ENCODE data around the gene PLPPR1.

PLPPR1 gene

DNA sequence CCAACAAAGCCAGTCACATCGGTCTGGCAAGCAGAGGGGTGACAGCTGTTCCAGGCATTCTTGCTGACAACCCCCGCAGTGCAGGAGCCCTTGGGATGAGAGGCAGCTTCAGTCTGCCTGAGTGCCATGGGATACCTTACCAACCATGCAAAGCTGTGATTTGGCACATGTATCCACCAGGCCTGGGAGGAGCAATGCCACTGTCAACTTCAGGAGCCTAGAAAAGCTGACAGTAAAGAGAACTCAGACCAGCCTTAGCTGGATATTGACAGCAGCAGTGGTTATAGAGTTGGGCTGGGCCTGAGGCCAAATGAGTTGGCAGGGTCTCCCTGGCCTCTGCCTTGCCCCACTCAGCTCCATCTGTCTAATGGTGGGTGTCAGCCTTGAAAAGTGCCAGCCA is 10.1 kb upstream of the PLPPR1 start:
- ATAC-seq = no peak
- no peak for TF ChIP-seq ZC3H10 (CRISPR knock-in tag; IDR thresholded peaks at IDR 0.05)
- TF ChIP-seq CREB5 (CRISPR knock-in tag; IDR thresholded peaks at IDR 0.05; ENCODE audit: low read depth) = no peak
- no peak for TF ChIP-seq GLIS3 (CRISPR knock-in tag; IDR thresholded peaks at IDR 0.05)
- TF ChIP-seq, protein P1, sequence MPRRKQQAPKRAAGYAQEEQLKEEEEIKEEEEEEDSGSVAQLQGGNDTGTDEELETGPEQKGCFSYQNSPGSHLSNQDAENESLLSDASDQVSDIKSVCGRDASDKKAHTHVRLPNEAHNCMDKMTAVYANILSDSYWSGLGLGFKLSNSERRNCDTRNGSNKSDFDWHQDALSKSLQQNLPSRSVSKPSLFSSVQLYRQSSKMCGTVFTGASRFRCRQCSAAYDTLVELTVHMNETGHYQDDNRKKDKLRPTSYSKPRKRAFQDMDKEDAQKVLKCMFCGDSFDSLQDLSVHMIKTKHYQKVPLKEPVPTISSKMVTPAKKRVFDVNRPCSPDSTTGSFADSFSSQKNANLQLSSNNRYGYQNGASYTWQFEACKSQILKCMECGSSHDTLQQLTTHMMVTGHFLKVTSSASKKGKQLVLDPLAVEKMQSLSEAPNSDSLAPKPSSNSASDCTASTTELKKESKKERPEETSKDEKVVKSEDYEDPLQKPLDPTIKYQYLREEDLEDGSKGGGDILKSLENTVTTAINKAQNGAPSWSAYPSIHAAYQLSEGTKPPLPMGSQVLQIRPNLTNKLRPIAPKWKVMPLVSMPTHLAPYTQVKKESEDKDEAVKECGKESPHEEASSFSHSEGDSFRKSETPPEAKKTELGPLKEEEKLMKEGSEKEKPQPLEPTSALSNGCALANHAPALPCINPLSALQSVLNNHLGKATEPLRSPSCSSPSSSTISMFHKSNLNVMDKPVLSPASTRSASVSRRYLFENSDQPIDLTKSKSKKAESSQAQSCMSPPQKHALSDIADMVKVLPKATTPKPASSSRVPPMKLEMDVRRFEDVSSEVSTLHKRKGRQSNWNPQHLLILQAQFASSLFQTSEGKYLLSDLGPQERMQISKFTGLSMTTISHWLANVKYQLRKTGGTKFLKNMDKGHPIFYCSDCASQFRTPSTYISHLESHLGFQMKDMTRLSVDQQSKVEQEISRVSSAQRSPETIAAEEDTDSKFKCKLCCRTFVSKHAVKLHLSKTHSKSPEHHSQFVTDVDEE (CRISPR knock-in tag; IDR thresholded peaks at IDR 0.05) = no peak
- no peak for TF ChIP-seq CSDC2 (CRISPR knock-in tag; IDR thresholded peaks at IDR 0.05)
- TF ChIP-seq SNAI2 (CRISPR knock-in tag; IDR thresholded peaks at IDR 0.05) = no peak
- TF ChIP-seq, protein P2, sequence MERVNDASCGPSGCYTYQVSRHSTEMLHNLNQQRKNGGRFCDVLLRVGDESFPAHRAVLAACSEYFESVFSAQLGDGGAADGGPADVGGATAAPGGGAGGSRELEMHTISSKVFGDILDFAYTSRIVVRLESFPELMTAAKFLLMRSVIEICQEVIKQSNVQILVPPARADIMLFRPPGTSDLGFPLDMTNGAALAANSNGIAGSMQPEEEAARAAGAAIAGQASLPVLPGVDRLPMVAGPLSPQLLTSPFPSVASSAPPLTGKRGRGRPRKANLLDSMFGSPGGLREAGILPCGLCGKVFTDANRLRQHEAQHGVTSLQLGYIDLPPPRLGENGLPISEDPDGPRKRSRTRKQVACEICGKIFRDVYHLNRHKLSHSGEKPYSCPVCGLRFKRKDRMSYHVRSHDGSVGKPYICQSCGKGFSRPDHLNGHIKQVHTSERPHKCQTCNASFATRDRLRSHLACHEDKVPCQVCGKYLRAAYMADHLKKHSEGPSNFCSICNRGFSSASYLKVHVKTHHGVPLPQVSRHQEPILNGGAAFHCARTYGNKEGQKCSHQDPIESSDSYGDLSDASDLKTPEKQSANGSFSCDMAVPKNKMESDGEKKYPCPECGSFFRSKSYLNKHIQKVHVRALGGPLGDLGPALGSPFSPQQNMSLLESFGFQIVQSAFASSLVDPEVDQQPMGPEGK (CRISPR knock-in tag; IDR thresholded peaks at IDR 0.05; ENCODE audit: borderline replicate concordance) = no peak
- TF ChIP-seq ZNF565 (CRISPR knock-in tag; conservative IDR thresholded peaks at IDR 0.05; ENCODE audit: low read depth) = no peak
- no peak for TF ChIP-seq ZNF70 (CRISPR knock-in tag; IDR thresholded peaks at IDR 0.05)
- no peak for TF ChIP-seq TOX (CRISPR knock-in tag; IDR thresholded peaks at IDR 0.05; ENCODE audit: borderline replicate concordance)
- TF ChIP-seq POU6F1 (CRISPR knock-in tag; IDR thresholded peaks at IDR 0.05; ENCODE audit: borderline replicate concordance, low read depth) = no peak
- no peak for TF ChIP-seq ZFP30 (CRISPR knock-in tag; IDR thresholded peaks at IDR 0.05)
- TF ChIP-seq ESRRG (CRISPR knock-in tag; IDR thresholded peaks at IDR 0.05) = no peak

DNA sequence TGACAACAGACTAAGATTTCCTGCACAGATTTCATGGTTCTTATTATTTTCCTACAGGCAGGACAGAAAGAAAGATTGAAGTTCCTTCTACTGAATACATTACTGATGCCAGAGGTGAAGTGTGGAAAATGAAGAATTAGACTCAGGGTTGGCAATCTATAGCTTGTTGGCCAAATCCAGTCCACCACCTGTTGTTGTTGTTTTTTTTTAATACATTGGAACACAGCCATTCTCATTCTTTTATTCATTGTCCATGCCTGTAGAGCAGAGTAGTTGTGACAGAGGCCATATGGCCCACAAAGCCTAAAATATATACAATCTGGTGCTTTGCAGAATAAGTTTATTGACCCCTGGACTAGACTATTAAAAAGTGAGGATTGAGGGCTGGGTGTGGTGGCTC is 5.8 kb upstream of the PLPPR1 start:
- TF ChIP-seq ZFP3 (CRISPR knock-in tag; IDR thresholded peaks at IDR 0.05) (no peak), ZNF70 (CRISPR knock-in tag; IDR thresholded peaks at IDR 0.05) (no peak), TCF4 (CRISPR knock-in tag; IDR thresholded peaks at IDR 0.05; ENCODE audit: borderline replicate concordance) (no peak), PPARA (CRISPR knock-in tag; IDR thresholded peaks at IDR 0.05; ENCODE audit: borderline replicate concordance) (no peak), RARB (CRISPR knock-in tag; IDR thresholded peaks at IDR 0.05) (no peak), ZFP30 (CRISPR knock-in tag; IDR thresholded peaks at IDR 0.05) (no peak), ZC3H10 (CRISPR knock-in tag; IDR thresholded peaks at IDR 0.05) (no peak), ARNTL (CRISPR knock-in tag; IDR thresholded peaks at IDR 0.05; ENCODE audit: borderline replicate concordance, low read depth) (no peak), ISL1 (CRISPR knock-in tag; IDR thresholded peaks at IDR 0.05) (no peak), BACH2 (CRISPR knock-in tag; IDR thresholded peaks at IDR 0.05; ENCODE audit: borderline replicate concordance) (no peak), SNAI2 (CRISPR knock-in tag; IDR thresholded peaks at IDR 0.05) (no peak), ZNF565 (CRISPR knock-in tag; conservative IDR thresholded peaks at IDR 0.05; ENCODE audit: low read depth) (no peak), OSR1 (CRISPR knock-in tag; IDR thresholded peaks at IDR 0.05) (no peak)
- TF ChIP-seq, protein P2 (CRISPR knock-in tag; IDR thresholded peaks at IDR 0.05; ENCODE audit: borderline replicate concordance) = no peak
- ATAC-seq = no peak

- ATAC-seq = no peak
- TF ChIP-seq, protein P1 (CRISPR knock-in tag; IDR thresholded peaks at IDR 0.05) = no peak
- no peak for TF ChIP-seq ZFP30 (CRISPR knock-in tag; IDR thresholded peaks at IDR 0.05)
- no peak for TF ChIP-seq CSRNP3 (CRISPR knock-in tag; IDR thresholded peaks at IDR 0.05)
- TF ChIP-seq GLIS3 (CRISPR knock-in tag; IDR thresholded peaks at IDR 0.05) = no peak
- no peak for TF ChIP-seq RARB (CRISPR knock-in tag; IDR thresholded peaks at IDR 0.05)
- no peak for TF ChIP-seq CSDC2 (CRISPR knock-in tag; IDR thresholded peaks at IDR 0.05)
- TF ChIP-seq, protein P2 (CRISPR knock-in tag; IDR thresholded peaks at IDR 0.05; ENCODE audit: borderline replicate concordance) = no peak
Measured at GRCh38 chr9:101025940-101026339, 2.6 kb upstream of the PLPPR1 start.
